ENCODE results near the gene FOLR1.
A peak's percentile ranks its signal among the peaks of the same experiment; 100 is the strongest.
"Not testable (repeated sequence)": the region's sequence is repeated elsewhere in the genome, so short reads cannot be mapped to it uniquely, and the experiment has no call there.

FOLR1 gene

GRCh38 chr11:72181553-72181958 is 10.4 kb upstream of the FOLR1 start:
- not testable (repeated sequence) for H3K79me2 ChIP-seq (ENCODE audit: control insufficient read depth, insufficient read depth, low read length, unreplicated experiment); H3K4me3 ChIP-seq (ENCODE audit: low read depth, low read length); H3K27ac ChIP-seq (ENCODE audit: low read depth, low read length); H3K4me1 ChIP-seq (ENCODE audit: control insufficient read depth, insufficient read depth, low read length, unreplicated experiment); H3K36me3 ChIP-seq (ENCODE audit: insufficient read depth, low read length); H2AFZ ChIP-seq (ENCODE audit: low read length, unreplicated experiment); H3K27me3 ChIP-seq (ENCODE audit: insufficient read depth, low read length)

- H2AFZ ChIP-seq (ENCODE audit: low read length, unreplicated experiment): no peak overlapping the region
- no peak overlapping the region for H3K4me3 ChIP-seq (ENCODE audit: low read depth, low read length)
- H3K27me3 ChIP-seq (ENCODE audit: insufficient read depth, low read length): no peaks in the 10 kb centered on the region
- H3K4me1 ChIP-seq (ENCODE audit: control insufficient read depth, insufficient read depth, low read length, unreplicated experiment): no peaks in the 10 kb centered on the region
- no peak overlapping the region for H3K27ac ChIP-seq (ENCODE audit: low read depth, low read length)
- no peaks in the 10 kb centered on the region for H3K36me3 ChIP-seq (ENCODE audit: insufficient read depth, low read length)
- no peaks in the 10 kb centered on the region for H3K79me2 ChIP-seq (ENCODE audit: control insufficient read depth, insufficient read depth, low read length, unreplicated experiment)
Measured at GRCh38 chr11:72188267-72188666, 3.7 kb upstream of the FOLR1 start.

GRCh38 chr11:72189455-72190250 is 2.3 kb upstream of the FOLR1 start:
- Histone ChIP-seq H3K4me1 (ENCODE audit: control insufficient read depth, insufficient read depth, low read length, unreplicated experiment) (no peaks in the 10 kb centered on the region), H3K79me2 (ENCODE audit: control insufficient read depth, insufficient read depth, low read length, unreplicated experiment) (no peaks in the 10 kb centered on the region), H2AFZ (ENCODE audit: low read length, unreplicated experiment) (no peak overlapping the region), H3K36me3 (ENCODE audit: insufficient read depth, low read length) (no peaks in the 10 kb centered on the region), H3K4me3 (ENCODE audit: low read depth, low read length) (no peak overlapping the region), H3K27ac (ENCODE audit: low read depth, low read length) (no peak overlapping the region), H3K27me3 (ENCODE audit: insufficient read depth, low read length) (no peaks in the 10 kb centered on the region)

- no peaks in the 10 kb centered on the region for H3K4me1 ChIP-seq (ENCODE audit: control insufficient read depth, insufficient read depth, low read length, unreplicated experiment)
- no peak overlapping the region for H3K4me3 ChIP-seq (ENCODE audit: low read depth, low read length)
- H2AFZ ChIP-seq (ENCODE audit: low read length, unreplicated experiment): no peak overlapping the region
- H3K27me3 ChIP-seq (ENCODE audit: insufficient read depth, low read length): no peaks in the 10 kb centered on the region
- no peaks in the 10 kb centered on the region for H3K79me2 ChIP-seq (ENCODE audit: control insufficient read depth, insufficient read depth, low read length, unreplicated experiment)
- no peaks in the 10 kb centered on the region for H3K36me3 ChIP-seq (ENCODE audit: insufficient read depth, low read length)
- H3K27ac ChIP-seq (ENCODE audit: low read depth, low read length): no peak overlapping the region
Measured at GRCh38 chr11:72190631-72191071, 1.3 kb upstream of the FOLR1 start.

GRCh38 chr11:72195518-72196270 is 3.8 kb downstream of the FOLR1 start:
- Histone ChIP-seq H3K4me1 (ENCODE audit: control insufficient read depth, insufficient read depth, low read length, unreplicated experiment) (no peaks in the 10 kb centered on the region), H3K27ac (ENCODE audit: low read depth, low read length) (no peak overlapping the region), H3K36me3 (ENCODE audit: insufficient read depth, low read length) (no peaks in the 10 kb centered on the region), H2AFZ (ENCODE audit: low read length, unreplicated experiment) (no peak overlapping the region), H3K79me2 (ENCODE audit: control insufficient read depth, insufficient read depth, low read length, unreplicated experiment) (no peaks in the 10 kb centered on the region), H3K27me3 (ENCODE audit: insufficient read depth, low read length) (no peaks in the 10 kb centered on the region), H3K4me3 (ENCODE audit: low read depth, low read length) (no peak overlapping the region)

- H3K79me2 ChIP-seq (ENCODE audit: control insufficient read depth, insufficient read depth, low read length, unreplicated experiment); H3K4me3 ChIP-seq (ENCODE audit: low read depth, low read length); H3K27ac ChIP-seq (ENCODE audit: low read depth, low read length); H3K4me1 ChIP-seq (ENCODE audit: control insufficient read depth, insufficient read depth, low read length, unreplicated experiment); H3K36me3 ChIP-seq (ENCODE audit: insufficient read depth, low read length); H2AFZ ChIP-seq (ENCODE audit: low read length, unreplicated experiment); H3K27me3 ChIP-seq (ENCODE audit: insufficient read depth, low read length): not testable (repeated sequence)
Measured at GRCh38 chr11:72201445-72201844, 9.5 kb downstream of the FOLR1 start.

- Histone ChIP-seq H3K27me3 (ENCODE audit: insufficient read depth, low read length) (no peaks in the 10 kb centered on the region), H3K79me2 (ENCODE audit: control insufficient read depth, insufficient read depth, low read length, unreplicated experiment) (no peaks in the 10 kb centered on the region), H2AFZ (ENCODE audit: low read length, unreplicated experiment) (no peak overlapping the region), H3K4me1 (ENCODE audit: control insufficient read depth, insufficient read depth, low read length, unreplicated experiment) (peaks cover 10% of the 10 kb centered on the region), H3K36me3 (ENCODE audit: insufficient read depth, low read length) (no peaks in the 10 kb centered on the region), H3K27ac (ENCODE audit: low read depth, low read length) (no peak overlapping the region), H3K4me3 (ENCODE audit: low read depth, low read length) (no peak overlapping the region)
Measured at GRCh38 chr11:72202571-72202970, 10.6 kb downstream of the FOLR1 start.

GRCh38 chr11:72203163-72203562 is 11.2 kb downstream of the FOLR1 start:
- H2AFZ ChIP-seq (ENCODE audit: low read length, unreplicated experiment): no peak overlapping the region
- no peaks in the 10 kb centered on the region for H3K27me3 ChIP-seq (ENCODE audit: insufficient read depth, low read length)
- no peaks in the 10 kb centered on the region for H3K79me2 ChIP-seq (ENCODE audit: control insufficient read depth, insufficient read depth, low read length, unreplicated experiment)
- peaks cover 10% of the 10 kb centered on the region for H3K4me1 ChIP-seq (ENCODE audit: control insufficient read depth, insufficient read depth, low read length, unreplicated experiment)
- no peak overlapping the region for H3K27ac ChIP-seq (ENCODE audit: low read depth, low read length)
- H3K4me3 ChIP-seq (ENCODE audit: low read depth, low read length): no peak overlapping the region
- H3K36me3 ChIP-seq (ENCODE audit: insufficient read depth, low read length): no peaks in the 10 kb centered on the region

- peaks cover 5% of the 10 kb centered on the region; the same call in 1 of the 2 replicates for H3K27me3 ChIP-seq (ENCODE audit: insufficient read depth, low read length)
- no peak overlapping the region for H3K4me3 ChIP-seq (ENCODE audit: low read depth, low read length)
- H3K4me1 ChIP-seq (ENCODE audit: control insufficient read depth, insufficient read depth, low read length, unreplicated experiment): peaks cover 10% of the 10 kb centered on the region
- no peaks in the 10 kb centered on the region for H3K36me3 ChIP-seq (ENCODE audit: insufficient read depth, low read length)
- no peak overlapping the region for H3K27ac ChIP-seq (ENCODE audit: low read depth, low read length)
- H3K79me2 ChIP-seq (ENCODE audit: control insufficient read depth, insufficient read depth, low read length, unreplicated experiment): no peaks in the 10 kb centered on the region
- peak overlapping the region; percentile 32 for H2AFZ ChIP-seq (ENCODE audit: low read length, unreplicated experiment)
Measured at GRCh38 chr11:72204886-72205285, 12.9 kb downstream of the FOLR1 start.

GRCh38 chr11:72206794-72207193 is 14.9 kb downstream of the FOLR1 start:
- not testable (repeated sequence) for H3K4me1 ChIP-seq (ENCODE audit: control insufficient read depth, insufficient read depth, low read length, unreplicated experiment); H3K27me3 ChIP-seq (ENCODE audit: insufficient read depth, low read length); H3K27ac ChIP-seq (ENCODE audit: low read depth, low read length); H3K4me3 ChIP-seq (ENCODE audit: low read depth, low read length); H3K79me2 ChIP-seq (ENCODE audit: control insufficient read depth, insufficient read depth, low read length, unreplicated experiment); H2AFZ ChIP-seq (ENCODE audit: low read length, unreplicated experiment); H3K36me3 ChIP-seq (ENCODE audit: insufficient read depth, low read length)

GRCh38 chr11:72208281-72208680 is 16.3 kb downstream of the FOLR1 start:
- Histone ChIP-seq H3K4me3 (ENCODE audit: low read depth, low read length) (no peak overlapping the region), H3K4me1 (ENCODE audit: control insufficient read depth, insufficient read depth, low read length, unreplicated experiment) (peaks cover 10% of the 10 kb centered on the region), H3K36me3 (ENCODE audit: insufficient read depth, low read length) (no peaks in the 10 kb centered on the region), H3K27ac (ENCODE audit: low read depth, low read length) (no peak overlapping the region), H3K27me3 (ENCODE audit: insufficient read depth, low read length) (peaks cover 19% of the 10 kb centered on the region), H3K79me2 (ENCODE audit: control insufficient read depth, insufficient read depth, low read length, unreplicated experiment) (no peaks in the 10 kb centered on the region), H2AFZ (ENCODE audit: low read length, unreplicated experiment) (no peak overlapping the region)
